Activated CD4-positive, CD25-positive, alpha-beta regulatory T cell treated with anti-CD3 and anti-CD28 coated beads, Interleukin-2, amount 50 U/mL, for 72 hours (primary cell): Measurements from ENCODE around the gene KIRREL3.

Experiments
- DNase-seq: peaks from one replicate; pipeline ENCODE4 v3.0.0; 2021

Gene KIRREL3

GRCh38 chr11:126479178-126479930 lies 521.2 kb downstream of the KIRREL3 start:
- DNase-seq, result no peak

- DNase-seq, result no peak
These were observed 522.1 kb downstream of the KIRREL3 start for GRCh38 chr11:126478466-126478865.

GRCh38 chr11:126477535-126478305 lies 522.9 kb downstream of the KIRREL3 start:
- no peak for DNase-seq

- no peak for DNase-seq
These were observed 523.6 kb downstream of the KIRREL3 start for GRCh38 chr11:126476977-126477376.

GRCh38 chr11:126476266-126476924 lies 524.2 kb downstream of the KIRREL3 start:
- DNase-seq, result no peak

GRCh38 chr11:126475014-126475991 lies 525.3 kb downstream of the KIRREL3 start:
- no peak for DNase-seq

GRCh38 chr11:126474220-126474619 lies 526.4 kb downstream of the KIRREL3 start:
- no peak for DNase-seq

- no peak for DNase-seq
These were observed 527.3 kb downstream of the KIRREL3 start for GRCh38 chr11:126473269-126473668.

GRCh38 chr11:126469311-126469710 lies 531.3 kb downstream of the KIRREL3 start:
- no peak for DNase-seq

- no peak for DNase-seq
These were observed 532.5 kb downstream of the KIRREL3 start for GRCh38 chr11:126468102-126468521.

GRCh38 chr11:126467471-126467870 lies 533.1 kb downstream of the KIRREL3 start:
- no peak for DNase-seq

- DNase-seq, result no peak
These were observed 533.6 kb downstream of the KIRREL3 start for GRCh38 chr11:126467046-126467370.

- no peak for DNase-seq
These were observed 534.1 kb downstream of the KIRREL3 start for GRCh38 chr11:126466236-126467045.

- DNase-seq, result no peak
These were observed 534.9 kb downstream of the KIRREL3 start for GRCh38 chr11:126465573-126466188.

- DNase-seq, result no peak
These were observed 535.8 kb downstream of the KIRREL3 start for GRCh38 chr11:126464796-126465195.

- DNase-seq, result no peak
These were observed 538.1 kb downstream of the KIRREL3 start for GRCh38 chr11:126462422-126462821.

GRCh38 chr11:126461996-126462395 lies 538.6 kb downstream of the KIRREL3 start:
- no peak for DNase-seq

- no peak for DNase-seq
These were observed 539.5 kb downstream of the KIRREL3 start for GRCh38 chr11:126461096-126461440.

GRCh38 chr11:126460417-126461095 lies 540.0 kb downstream of the KIRREL3 start:
- no peak for DNase-seq

- no peak for DNase-seq
These were observed 540.8 kb downstream of the KIRREL3 start for GRCh38 chr11:126459691-126460281.
